ENCODE results near the gene PDPR.
"Not testable (repeated sequence)": the region's sequence is repeated elsewhere in the genome, so short reads cannot be mapped to it uniquely, and the experiment has no call there.

Gene PDPR

GRCh38 chr16:70113982-70114826, at the start of gene PDPR:
PDPR (plus strand) TSS chr16:70114332; CDS start chr16:70120493, 6,161 bp downstream.
- peak; percentile 82 for DNase-seq (ENCODE audit: extremely low spot score)
- POLR2A ChIA-PET, CTCF ChIA-PET: not testable (repeated sequence)

- DNase-seq (ENCODE audit: extremely low spot score), result peak; percentile 18
- POLR2A ChIA-PET, CTCF ChIA-PET: not testable (repeated sequence)
These were observed 49.2 kb upstream of the PDPR start for GRCh38 chr16:70064841-70065370.

- POLR2A ChIA-PET; DNase-seq (ENCODE audit: extremely low spot score); CTCF ChIA-PET: not testable (repeated sequence)
These were observed 48.8 kb upstream of the PDPR start for GRCh38 chr16:70065376-70065745.

- CTCF ChIA-PET, POLR2A ChIA-PET: not testable (repeated sequence)
- DNase-seq (ENCODE audit: extremely low spot score), result peak; percentile 90
These were observed 48.1 kb upstream of the PDPR start for GRCh38 chr16:70065746-70066658.

GRCh38 chr16:70066751-70067150, 47.4 kb upstream of the PDPR start:
- POLR2A ChIA-PET; DNase-seq (ENCODE audit: extremely low spot score); CTCF ChIA-PET: not testable (repeated sequence)

GRCh38 chr16:70079081-70079480, 35.1 kb upstream of the PDPR start:
- CTCF ChIA-PET, POLR2A ChIA-PET: not testable (repeated sequence)

GRCh38 chr16:70081219-70081618, 32.9 kb upstream of the PDPR start:
- POLR2A ChIA-PET; DNase-seq (ENCODE audit: extremely low spot score); CTCF ChIA-PET: not testable (repeated sequence)

More at GRCh38 chr16:70079081-70079480, 35.1 kb upstream of the PDPR start:
- DNase-seq (ENCODE audit: extremely low spot score), result not testable (repeated sequence)

GRCh38 chr16:70083931-70084330, 30.2 kb upstream of the PDPR start:
- POLR2A ChIA-PET; DNase-seq (ENCODE audit: extremely low spot score); CTCF ChIA-PET: not testable (repeated sequence)

GRCh38 chr16:70088160-70088559, 26.0 kb upstream of the PDPR start:
- POLR2A ChIA-PET; DNase-seq (ENCODE audit: extremely low spot score); CTCF ChIA-PET: not testable (repeated sequence)

GRCh38 chr16:70088877-70089276, 25.3 kb upstream of the PDPR start:
- DNase-seq (ENCODE audit: extremely low spot score); POLR2A ChIA-PET; CTCF ChIA-PET: not testable (repeated sequence)

- CTCF ChIA-PET; DNase-seq (ENCODE audit: extremely low spot score); POLR2A ChIA-PET: not testable (repeated sequence)
These were observed 24.8 kb upstream of the PDPR start for GRCh38 chr16:70089289-70089688.

- DNase-seq (ENCODE audit: extremely low spot score); CTCF ChIA-PET; POLR2A ChIA-PET: not testable (repeated sequence)
These were observed 23.0 kb upstream of the PDPR start for GRCh38 chr16:70091104-70091503.

- POLR2A ChIA-PET; CTCF ChIA-PET; DNase-seq (ENCODE audit: extremely low spot score): not testable (repeated sequence)
These were observed 20.0 kb upstream of the PDPR start for GRCh38 chr16:70094096-70094495.

- CTCF ChIA-PET; POLR2A ChIA-PET; DNase-seq (ENCODE audit: extremely low spot score): not testable (repeated sequence)
These were observed 4.4 kb upstream of the PDPR start for GRCh38 chr16:70109583-70110279.

- POLR2A ChIA-PET; CTCF ChIA-PET; DNase-seq (ENCODE audit: extremely low spot score): not testable (repeated sequence)
These were observed 2.0 kb upstream of the PDPR start for GRCh38 chr16:70112162-70112561.

- POLR2A ChIA-PET; DNase-seq (ENCODE audit: extremely low spot score); CTCF ChIA-PET: not testable (repeated sequence)
These were observed 542 bp upstream of the PDPR start for GRCh38 chr16:70113599-70113981.

GRCh38 chr16:70118354-70118753, 4.2 kb downstream of the PDPR start:
- POLR2A ChIA-PET; DNase-seq (ENCODE audit: extremely low spot score); CTCF ChIA-PET: not testable (repeated sequence)

GRCh38 chr16:70118776-70119175, 4.6 kb downstream of the PDPR start:
- DNase-seq (ENCODE audit: extremely low spot score); CTCF ChIA-PET; POLR2A ChIA-PET: not testable (repeated sequence)

Measured in GM10248 (cell line).